ENCODE results near the gene UNC45B. TPM values are rescaled to one million over a fixed set of nuclear protein-coding genes. Genes with fewer than 3 reads are reported as not detected.
A peak's percentile ranks its signal among the peaks of the same experiment; 100 is the strongest.
"Not testable (repeated sequence)": the region's sequence is repeated elsewhere in the genome, so short reads cannot be mapped to it uniquely, and the experiment has no call there.

The UNC45B gene
- total and polyA plus RNA-seq, 11 donors, result 49.1 to 305 (median 204) TPM

GRCh38 chr17:35149941-35150340 lies 2.3 kb downstream of the UNC45B start:
- intact Hi-C loops (cut with DNase I), result loop anchor here in 3 of 10 donors (10.0 kb wide), 2 partner anchors 65 to 385 kb away; partner anchors contain the start of gene SLFN12L (in 2 of the 3)
- Histone ChIP-seq H3K9me3 (no peaks in the 10 kb centered on the region), H3K4me3 (peak overlapping the region in 1 of 12 donors; percentile 61), H3K27me3 (no peaks in the 10 kb centered on the region), H3K4me1 (peaks cover 0 to 44% (median 8%) of the 10 kb centered on the region in 12 donors), H3K27ac (peak overlapping the region in 1 of 12 donors; percentile 32), H3K36me3 (peaks cover 0 to 38% (median 0%) of the 10 kb centered on the region in 9 donors)
- 84 to 91% (median 91%) methylated on average over 11 of the region's 11 CpGs for WGBS, 4 donors
- ATAC-seq, result no peak
- DNase-seq, result no peak
- no peak for TF ChIP-seq CTCF (IDR thresholded peaks at IDR 0.05)
- TF ChIP-seq POLR2A (IDR thresholded peaks at IDR 0.05), result no peak

GRCh38 chr17:35151080-35151479 lies 3.5 kb downstream of the UNC45B start:
- WGBS, 4 donors, result 90 to 93% (median 92%) methylated on average over 25 to 29 of the region's 29 CpGs
- not testable (repeated sequence) for H3K9me3 ChIP-seq, H3K27me3 ChIP-seq, H3K27ac ChIP-seq, ATAC-seq, DNase-seq, H3K4me3 ChIP-seq
- Histone ChIP-seq H3K36me3 (peaks cover 0 to 49% (median 0%) of the 10 kb centered on the region in 9 donors), H3K4me1 (peaks cover 0 to 40% (median 8%) of the 10 kb centered on the region in 12 donors)
- intact Hi-C loops (cut with DNase I), result loop anchor here in 1 of 10 donors (10.0 kb wide), 1 partner anchor 64 kb away; no protein-coding TSS in a partner anchor

- H3K27me3 ChIP-seq, result no peaks in the 10 kb centered on the region
- intact Hi-C loops (cut with DNase I), result loop anchor here in 1 of 10 donors (10.0 kb wide), 1 partner anchor 62 kb away; no protein-coding TSS in a partner anchor
- no peak overlapping the region for H3K4me3 ChIP-seq
- no peak overlapping the region for H3K27ac ChIP-seq
- ATAC-seq (no peak), DNase-seq (no peak)
- 59 to 64% (median 60%) methylated on average over 13 of the region's 13 CpGs for WGBS, 4 donors
- TF ChIP-seq CTCF (IDR thresholded peaks at IDR 0.05) (no peak), POLR2A (IDR thresholded peaks at IDR 0.05) (no peak)
- no peaks in the 10 kb centered on the region for H3K9me3 ChIP-seq
- H3K4me1 ChIP-seq, result peaks cover 0 to 34% (median 6%) of the 10 kb centered on the region in 12 donors
- peaks cover 0 to 64% (median 0%) of the 10 kb centered on the region in 9 donors for H3K36me3 ChIP-seq
Measured at GRCh38 chr17:35152421-35153140, 5.0 kb downstream of the UNC45B start.

- TF ChIP-seq POLR2A (IDR thresholded peaks at IDR 0.05) (no peak), CTCF (IDR thresholded peaks at IDR 0.05) (no peak)
- Histone ChIP-seq H3K4me3 (no peak overlapping the region), H3K9me3 (no peaks in the 10 kb centered on the region), H3K27ac (no peak overlapping the region), H3K36me3 (peaks cover 0 to 83% (median 15%) of the 10 kb centered on the region in 9 donors), H3K4me1 (peaks cover 0 to 19% (median 3%) of the 10 kb centered on the region in 12 donors), H3K27me3 (no peaks in the 10 kb centered on the region)
- intact Hi-C loops (cut with DNase I), result loop anchor here in 1 of 10 donors (10.0 kb wide), 1 partner anchor 60 kb away; no protein-coding TSS in a partner anchor
- DNase-seq (no peak), ATAC-seq (no peak)
- 83 to 89% (median 86%) methylated on average over 13 of the region's 13 CpGs for WGBS, 4 donors
Measured at GRCh38 chr17:35154196-35155165, 6.9 kb downstream of the UNC45B start.
